Lower lobe of right lung (tissue), 2 donors: ENCODE measurements around the gene RPS6KA2. TPM values are rescaled to one million over a fixed set of nuclear protein-coding genes. Genes with fewer than 3 reads are reported as not detected.

Experiments used
- ATAC-seq, 2 donors: fragments of 200-7000 bp; cut with Tn5 transposase; one replicate each; pipeline ENCODE4 v1.9.1; 2020 to 2022; ENCODE audit warnings: mild to moderate bottlenecking in 2 of 2, moderate library complexity in 2 of 2
- DNase-seq: peaks from one replicate; pipeline ENCODE4 v3.0.0-alpha.2; 2020
- H3K27ac ChIP-seq: fragments of 200-600 bp; one replicate; pipeline ENCODE4 v1.8.0; 2022
- H3K27me3 ChIP-seq: fragments of 200-600 bp; one replicate; pipeline ENCODE4 v1.8.0; 2022; ENCODE audit warnings: low read depth
- H3K36me3 ChIP-seq: fragments of 200-600 bp; one replicate; pipeline ENCODE4 v1.8.0; 2022; ENCODE audit warnings: mild to moderate bottlenecking
- H3K4me1 ChIP-seq: fragments of 200-600 bp; one replicate; pipeline ENCODE4 v1.8.0; 2022
- H3K4me3 ChIP-seq: fragments of 200-600 bp; one replicate; pipeline ENCODE4 v1.8.0; 2022; ENCODE audit warnings: mild to moderate bottlenecking
- H3K9me3 ChIP-seq: fragments of 200-600 bp; one replicate; pipeline ENCODE4 v1.8.0; 2022
- intact Hi-C: fragments of 100-400 bp; cut with DNase I; formaldehyde crosslinking; loops from one replicate; pipeline ENCODE4 v1.11.0; 2022
- total RNA-seq: library from RNA; stranded (reverse); fragmentation: NEBNext Ultra II Directional; extraction: Animal tissue kit (Norgen Biotek cat#: 25700); gene quantifications from one replicate; pipeline ENCODE4 v1.2.1, GENCODE V29; 2021
- TF ChIP-seq, protein P1 (sequence below): fragments of 200-600 bp; IDR thresholded peaks from one replicate; pipeline ENCODE4 v1.8.0; 2022; ENCODE audit warnings: antibody characterized with exemption, mild to moderate bottlenecking
- donor health status: DM: no; HTN: yes; CAD: no; lungs with severe emphysema.

The RPS6KA2 gene
- total RNA-seq, 1 donor from 2014 or later, result 102 TPM

DNA sequence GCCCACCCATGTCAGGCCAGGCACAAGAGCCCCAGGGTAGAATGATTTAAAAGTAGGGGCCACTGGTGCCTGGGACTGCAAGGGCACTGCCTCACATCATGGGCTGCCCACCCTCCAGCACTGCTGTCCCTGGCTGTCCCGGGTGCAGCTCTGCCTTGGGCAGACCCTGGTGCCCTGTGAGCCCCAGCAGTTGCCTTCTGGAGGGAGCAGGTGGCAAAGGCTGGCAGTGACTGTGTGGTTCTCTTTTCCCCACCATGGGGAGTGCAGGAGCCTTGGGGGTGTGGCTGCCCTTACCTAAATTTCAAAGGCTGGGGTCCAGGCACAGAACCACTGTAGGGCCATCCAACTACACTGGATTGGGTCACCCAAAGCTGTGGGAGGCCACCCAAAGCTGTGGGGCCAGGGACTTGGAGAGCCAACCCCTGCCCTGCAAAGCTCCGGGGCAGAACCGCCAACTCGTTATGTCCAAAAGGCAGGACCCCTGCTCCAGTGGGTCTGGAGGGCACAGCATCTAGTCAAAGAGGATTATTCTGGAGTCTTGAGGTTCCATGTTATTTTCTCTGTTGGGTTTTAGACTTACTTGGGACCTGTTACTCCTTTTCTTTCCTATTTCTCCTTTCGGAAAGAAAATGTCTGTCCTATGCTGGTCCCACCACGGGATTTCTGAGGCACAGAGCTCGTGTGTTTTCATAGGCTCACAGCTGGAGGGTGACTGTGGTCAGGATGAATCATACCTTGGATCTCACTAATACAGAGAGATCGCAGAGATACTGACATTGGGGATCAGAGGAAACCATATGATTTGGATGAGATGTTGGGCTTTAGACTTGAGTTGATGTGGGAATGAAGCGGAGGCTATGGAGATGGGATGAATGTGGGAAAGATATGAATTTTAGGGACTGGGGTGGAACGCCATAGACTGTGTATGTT lies 105.9 kb downstream of the RPS6KA2 start:
- intact Hi-C loops, result no loop called here
- H3K4me1 ChIP-seq, result peaks cover 7% of the 10 kb centered on the region
- TF ChIP-seq, protein P1, sequence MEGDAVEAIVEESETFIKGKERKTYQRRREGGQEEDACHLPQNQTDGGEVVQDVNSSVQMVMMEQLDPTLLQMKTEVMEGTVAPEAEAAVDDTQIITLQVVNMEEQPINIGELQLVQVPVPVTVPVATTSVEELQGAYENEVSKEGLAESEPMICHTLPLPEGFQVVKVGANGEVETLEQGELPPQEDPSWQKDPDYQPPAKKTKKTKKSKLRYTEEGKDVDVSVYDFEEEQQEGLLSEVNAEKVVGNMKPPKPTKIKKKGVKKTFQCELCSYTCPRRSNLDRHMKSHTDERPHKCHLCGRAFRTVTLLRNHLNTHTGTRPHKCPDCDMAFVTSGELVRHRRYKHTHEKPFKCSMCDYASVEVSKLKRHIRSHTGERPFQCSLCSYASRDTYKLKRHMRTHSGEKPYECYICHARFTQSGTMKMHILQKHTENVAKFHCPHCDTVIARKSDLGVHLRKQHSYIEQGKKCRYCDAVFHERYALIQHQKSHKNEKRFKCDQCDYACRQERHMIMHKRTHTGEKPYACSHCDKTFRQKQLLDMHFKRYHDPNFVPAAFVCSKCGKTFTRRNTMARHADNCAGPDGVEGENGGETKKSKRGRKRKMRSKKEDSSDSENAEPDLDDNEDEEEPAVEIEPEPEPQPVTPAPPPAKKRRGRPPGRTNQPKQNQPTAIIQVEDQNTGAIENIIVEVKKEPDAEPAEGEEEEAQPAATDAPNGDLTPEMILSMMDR, result no peak
- peak; percentile 26 to 27 for ATAC-seq
- H3K36me3 ChIP-seq, result peaks cover 41% of the 10 kb centered on the region
- DNase-seq, result no peak
- H3K27me3 ChIP-seq, result no peaks in the 10 kb centered on the region
- H3K4me3 ChIP-seq, result no peak overlapping the region
- no peaks in the 10 kb centered on the region for H3K9me3 ChIP-seq
- H3K27ac ChIP-seq, result no peak overlapping the region

DNA sequence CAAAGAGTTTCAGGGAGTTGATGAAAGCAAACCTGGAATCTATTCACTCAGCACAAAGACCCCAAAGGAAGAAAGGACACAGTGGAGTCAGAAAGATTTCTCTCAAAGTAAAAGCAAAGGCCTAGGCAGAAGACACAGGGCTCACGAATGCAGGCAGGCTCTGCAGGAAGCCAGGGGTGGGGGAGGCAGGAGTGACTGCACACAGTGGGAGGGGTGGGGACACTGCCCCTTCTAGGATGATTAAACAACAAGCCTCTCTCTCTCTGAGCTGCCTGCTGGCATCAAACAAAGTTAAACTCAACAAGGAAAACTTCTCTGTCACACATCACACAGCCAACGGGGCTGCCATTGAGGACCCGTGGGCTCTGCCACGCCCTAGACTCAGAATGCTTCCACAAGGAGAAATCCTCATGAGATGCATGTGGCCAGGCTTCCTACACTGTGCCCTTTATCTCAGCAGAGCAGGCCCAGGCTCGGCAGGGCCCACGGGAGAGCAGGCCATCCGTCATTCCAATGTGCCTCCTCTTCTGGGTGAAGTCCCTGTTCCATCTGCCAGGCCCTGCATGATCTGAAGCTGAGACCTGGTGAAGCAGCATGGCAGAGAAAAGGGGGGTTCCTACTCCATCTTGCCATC lies 110.7 kb downstream of the RPS6KA2 start:
- H3K27me3 ChIP-seq, result no peaks in the 10 kb centered on the region
- TF ChIP-seq, protein P1, result no peak
- DNase-seq (no peak), ATAC-seq (no peak)
- no peaks in the 10 kb centered on the region for H3K9me3 ChIP-seq
- peaks cover 7% of the 10 kb centered on the region for H3K4me1 ChIP-seq
- H3K36me3 ChIP-seq, result peaks cover 15% of the 10 kb centered on the region
- intact Hi-C loops, result no loop called here
- no peak overlapping the region for H3K4me3 ChIP-seq
- H3K27ac ChIP-seq, result no peak overlapping the region

DNA sequence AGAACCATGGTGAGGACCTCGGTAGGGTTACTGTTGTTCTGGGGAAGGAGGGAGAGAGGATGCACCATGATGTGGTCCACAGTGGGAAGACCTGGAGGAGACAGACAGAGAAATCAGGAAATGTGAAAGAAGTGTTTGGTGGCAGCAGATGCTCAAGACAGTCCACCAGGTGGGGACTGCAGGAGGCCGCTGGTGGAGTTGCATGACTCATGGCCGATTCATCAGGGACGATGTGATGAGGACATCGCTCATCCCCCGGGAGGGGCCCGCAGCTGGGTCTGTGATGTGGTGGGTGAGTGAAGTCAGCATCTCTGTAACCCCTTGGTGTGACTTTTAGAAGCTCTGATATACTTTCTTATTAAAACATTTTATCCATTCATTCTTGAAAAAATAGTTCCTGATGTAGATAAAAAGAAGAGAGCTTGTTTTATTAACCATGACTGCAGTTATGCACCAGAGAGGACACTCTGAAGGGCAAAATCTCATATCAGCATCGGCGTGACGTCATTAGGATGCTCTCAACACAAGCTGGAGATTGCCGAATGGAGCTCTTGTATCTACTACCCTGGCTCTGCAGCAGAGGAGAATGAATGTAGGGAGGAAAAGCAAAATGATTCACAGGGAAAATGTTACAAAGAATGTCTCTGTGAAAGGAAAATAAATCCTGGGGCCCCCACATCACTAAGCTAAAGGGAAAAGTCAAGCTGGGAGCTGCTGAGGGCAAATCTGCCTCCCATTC lies 111.8 kb downstream of the RPS6KA2 start:
- H3K9me3 ChIP-seq, result no peaks in the 10 kb centered on the region

DNA sequence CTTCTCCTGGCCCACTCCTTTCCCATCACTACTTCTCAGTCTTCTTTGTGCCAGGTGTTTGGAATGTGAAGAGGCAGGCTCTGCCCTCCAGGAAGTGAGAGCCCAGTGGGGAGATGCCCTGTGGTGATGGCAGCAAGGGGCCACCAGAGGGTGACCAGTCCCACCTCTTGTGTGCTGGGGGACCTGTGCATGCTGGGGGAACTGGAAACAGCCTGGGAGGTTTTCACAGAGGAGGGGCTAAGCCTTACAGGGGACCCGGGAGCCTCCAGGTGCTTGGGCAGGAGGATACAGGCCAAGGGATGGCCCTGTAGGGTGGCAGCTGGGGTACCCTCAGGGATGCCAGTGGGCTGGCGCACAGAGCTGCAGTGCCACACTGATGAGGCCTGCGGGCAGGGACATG lies 112.9 kb downstream of the RPS6KA2 start:
- Histone ChIP-seq H3K27ac (no peak overlapping the region), H3K36me3 (peaks cover 26% of the 10 kb centered on the region), H3K9me3 (no peaks in the 10 kb centered on the region), H3K27me3 (no peaks in the 10 kb centered on the region), H3K4me1 (peaks cover 6% of the 10 kb centered on the region), H3K4me3 (no peak overlapping the region)
- ATAC-seq (peak; percentile 87 to 88), DNase-seq (no peak)
- intact Hi-C loops, result no loop called here
- TF ChIP-seq, protein P1, result peak; percentile 36

More for the DNA sequence above, 111.8 kb downstream of the RPS6KA2 start:
- TF ChIP-seq, protein P1, result no peak
- DNase-seq (no peak), ATAC-seq (no peak)
- Histone ChIP-seq H3K4me1 (peaks cover 7% of the 10 kb centered on the region), H3K27ac (no peak overlapping the region), H3K4me3 (no peak overlapping the region), H3K36me3 (peaks cover 15% of the 10 kb centered on the region), H3K27me3 (no peaks in the 10 kb centered on the region)
- intact Hi-C loops, result no loop called here

DNA sequence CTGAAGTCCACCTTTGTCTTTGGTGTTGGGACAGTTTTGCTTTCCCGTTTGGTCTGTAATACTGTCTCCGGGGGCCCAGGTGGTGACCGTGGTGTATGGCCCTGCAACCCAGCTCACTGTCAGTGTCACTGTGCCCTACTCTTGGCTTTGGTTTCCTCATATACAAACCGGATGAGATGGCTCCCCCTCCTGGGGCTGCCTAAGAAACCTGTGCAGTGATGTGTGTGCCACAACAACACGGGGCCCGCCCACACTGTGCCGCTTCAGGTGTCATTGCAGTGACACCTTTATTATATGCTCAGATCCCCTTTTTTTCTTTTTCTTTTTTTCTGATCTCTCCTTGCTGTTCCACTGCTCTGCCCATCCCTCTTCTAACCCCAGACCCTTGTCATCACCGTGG lies 114.5 kb downstream of the RPS6KA2 start:
- Histone ChIP-seq H3K27me3 (no peaks in the 10 kb centered on the region), H3K9me3 (no peaks in the 10 kb centered on the region), H3K27ac (no peak overlapping the region), H3K4me3 (no peak overlapping the region), H3K36me3 (peaks cover 39% of the 10 kb centered on the region), H3K4me1 (no peaks in the 10 kb centered on the region)
- intact Hi-C loops, result no loop called here
- ATAC-seq (no peak), DNase-seq (no peak)
- TF ChIP-seq, protein P1, result no peak
